Activated T-cell treated with anti-CD3 and anti-CD28 coated beads, Interleukin-2, amount 50 U/mL, for 72 hours (primary cell): ENCODE data around the gene COL4A1. TPM values are rescaled to one million over a fixed set of nuclear protein-coding genes. Genes with fewer than 3 reads are reported as not detected.

Experiments used
- ATAC-seq, 2 donors: fragments of 150-1000 bp; cut with Tn5 transposase; replicated peaks in 1 of 2; 2 replicates each; pipeline ENCODE4 v1.10.0; 2021; ENCODE audit warnings: moderate library complexity in 2 of 2, mild to moderate bottlenecking in 1 of 2
- DNase-seq, 2 donors: peaks; one replicate each; pipeline ENCODE4 v3.0.0; 2021 to 2022; ENCODE audit warnings: mixed read lengths in 1 of 2
- H3K27ac Mint-ChIP-seq: one replicate; pipeline ENCODE4 v1.8.0; 2022; ENCODE audit warnings: mild to moderate bottlenecking, moderate library complexity, mixed read lengths
- H3K27me3 Mint-ChIP-seq: one replicate; pipeline ENCODE4 v1.8.0; 2022; ENCODE audit warnings: low read depth, mixed read lengths
- H3K36me3 Mint-ChIP-seq, 2 donors: one replicate each; pipeline ENCODE4 v1.8.0; 2022; ENCODE audit warnings: mixed read lengths in 2 of 2, mild to moderate bottlenecking in 1 of 2; ENCODE audit not compliant: insufficient read depth in 2 of 2
- H3K4me1 Mint-ChIP-seq: one replicate; pipeline ENCODE4 v1.8.0; 2022; ENCODE audit warnings: low read depth, mixed read lengths
- H3K4me3 Mint-ChIP-seq, 2 donors: one replicate each; pipeline ENCODE4 v1.8.0; 2022; ENCODE audit warnings: mild to moderate bottlenecking in 2 of 2, mixed read lengths in 2 of 2, moderate library complexity in 2 of 2
- H3K9me3 Mint-ChIP-seq, 2 donors: one replicate each; pipeline ENCODE4 v1.8.0; 2022; ENCODE audit warnings: mixed read lengths in 2 of 2
- total RNA-seq, 2 donors: library from RNA; stranded (reverse); gene quantifications; one replicate each; pipeline ENCODE4 v1.2.3, GENCODE V29; 2022

COL4A1 gene
- total RNA-seq, 2 donors from 2014 or later: 0.19 TPM; not detected in 1

DNA sequence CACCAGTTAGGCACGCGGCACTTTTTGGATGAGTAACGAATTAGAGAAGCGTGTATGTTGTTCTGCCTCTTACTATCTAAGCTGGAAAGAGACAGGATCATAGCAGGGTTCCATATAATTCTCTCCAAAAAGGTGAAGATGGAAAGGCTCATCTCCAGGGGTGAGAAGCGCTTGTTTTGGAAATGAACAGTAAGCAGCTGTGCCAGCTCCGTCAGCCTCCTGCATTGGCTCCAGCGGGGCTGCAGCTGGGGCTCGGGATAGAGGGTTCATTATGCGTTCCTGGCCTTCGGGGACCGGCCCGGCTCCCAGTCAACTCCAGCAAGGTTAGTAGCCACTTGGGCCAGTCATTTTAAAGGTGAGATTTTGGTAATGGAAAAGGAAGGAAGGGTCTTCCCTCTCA lies 155.5 kb downstream of the COL4A1 start:
- H3K27ac Mint-ChIP-seq: no peak overlapping the region
- H3K4me1 Mint-ChIP-seq: no peaks in the 10 kb centered on the region
- no peaks in the 10 kb centered on the region for H3K36me3 Mint-ChIP-seq
- H3K27me3 Mint-ChIP-seq: peaks cover 5% of the 10 kb centered on the region
- ATAC-seq: no peak
- H3K9me3 Mint-ChIP-seq: peaks cover 3 to 6% of the 10 kb centered on the region in 2 donors
- DNase-seq: no peak
- no peak overlapping the region for H3K4me3 Mint-ChIP-seq

DNA sequence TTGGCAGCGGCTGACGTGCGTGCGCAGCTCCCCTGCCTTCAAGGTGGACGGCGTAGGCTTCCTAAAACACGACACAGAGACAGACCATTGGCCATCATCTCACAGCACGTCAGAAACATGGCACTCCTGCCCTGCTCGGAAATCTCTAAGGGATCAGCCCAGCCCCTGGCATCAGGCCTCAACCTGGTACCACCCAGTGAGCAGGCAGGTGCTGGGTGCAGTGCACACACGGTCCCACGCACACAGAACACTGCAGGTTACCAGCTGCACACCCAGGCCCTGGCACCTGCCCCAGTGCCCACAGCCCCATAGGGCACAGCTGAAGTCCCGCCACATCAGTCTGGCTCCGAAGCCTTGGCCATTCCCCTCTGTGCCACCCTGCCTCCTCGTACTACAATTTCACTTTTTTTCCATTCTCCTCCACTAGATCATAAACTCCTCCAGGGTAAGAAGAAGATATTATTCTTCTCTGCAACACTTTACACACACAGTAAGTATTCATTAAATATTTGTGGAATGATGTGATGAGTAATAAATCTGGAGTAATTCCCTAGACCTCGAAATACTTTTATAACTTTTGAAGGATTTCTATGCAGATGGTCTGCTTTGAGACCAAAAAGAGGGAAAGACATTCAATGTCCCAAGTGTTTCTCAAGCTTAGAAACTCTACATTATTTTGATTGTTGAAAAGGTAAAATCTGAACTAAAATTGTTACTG lies 156.4 kb downstream of the COL4A1 start:
- no peak overlapping the region for H3K4me3 Mint-ChIP-seq
- no peaks in the 10 kb centered on the region for H3K36me3 Mint-ChIP-seq
- ATAC-seq (no peak), DNase-seq (no peak)
- peaks cover 5% of the 10 kb centered on the region for H3K27me3 Mint-ChIP-seq
- H3K9me3 Mint-ChIP-seq: peaks cover 3 to 6% of the 10 kb centered on the region in 2 donors
- no peaks in the 10 kb centered on the region for H3K4me1 Mint-ChIP-seq
- no peak overlapping the region for H3K27ac Mint-ChIP-seq

DNA sequence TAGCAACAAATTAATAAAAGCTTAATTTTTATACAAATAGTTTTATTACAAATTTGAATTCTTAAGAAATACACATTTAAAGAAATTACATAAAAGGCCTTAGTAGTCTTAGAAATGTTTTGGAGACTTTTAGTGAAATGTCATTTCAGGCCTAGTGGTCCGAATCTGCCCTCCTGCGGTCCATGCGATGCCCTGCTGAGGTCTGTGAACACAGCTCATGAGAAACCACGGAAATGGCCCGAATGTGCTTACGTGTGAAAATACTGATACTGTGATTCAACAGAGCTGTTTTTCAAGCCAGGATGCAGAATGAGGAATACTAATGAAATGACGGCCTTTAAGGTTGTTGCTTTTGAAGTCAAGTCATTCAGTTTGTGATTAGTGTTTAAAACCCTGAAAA lies 157.9 kb downstream of the COL4A1 start:
- H3K4me1 Mint-ChIP-seq: no peaks in the 10 kb centered on the region
- H3K9me3 Mint-ChIP-seq: no peaks in the 10 kb centered on the region
- no peak overlapping the region for H3K4me3 Mint-ChIP-seq
- no peaks in the 10 kb centered on the region for H3K36me3 Mint-ChIP-seq
- no peak for DNase-seq
- peaks cover 5% of the 10 kb centered on the region for H3K27me3 Mint-ChIP-seq
- ATAC-seq: no peak
- H3K27ac Mint-ChIP-seq: no peak overlapping the region

DNA sequence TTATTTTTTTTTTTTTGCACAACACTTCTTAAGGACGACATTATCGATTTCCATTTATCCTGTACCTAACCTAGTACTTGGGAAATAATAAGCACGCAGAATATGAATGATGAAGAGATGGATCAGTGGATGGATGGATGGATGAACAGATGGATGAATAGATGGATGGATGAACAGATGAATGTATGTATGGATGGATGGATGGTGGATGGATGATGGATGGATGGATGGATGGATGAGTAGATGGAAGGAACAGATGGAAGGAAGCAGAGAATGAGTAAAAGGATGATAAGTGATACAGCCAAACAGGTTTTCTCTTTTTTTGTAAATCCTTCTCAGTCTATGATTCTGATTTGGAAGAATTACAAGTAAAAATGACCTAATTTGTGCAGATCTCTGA lies 166.9 kb downstream of the COL4A1 start:
- H3K4me1 Mint-ChIP-seq: peaks cover 11% of the 10 kb centered on the region
- ATAC-seq (no peak), DNase-seq (no peak)
- no peaks in the 10 kb centered on the region for H3K9me3 Mint-ChIP-seq
- H3K4me3 Mint-ChIP-seq: no peak overlapping the region
- peaks cover 51% of the 10 kb centered on the region for H3K27me3 Mint-ChIP-seq
- H3K27ac Mint-ChIP-seq: no peak overlapping the region
- H3K36me3 Mint-ChIP-seq: no peaks in the 10 kb centered on the region

DNA sequence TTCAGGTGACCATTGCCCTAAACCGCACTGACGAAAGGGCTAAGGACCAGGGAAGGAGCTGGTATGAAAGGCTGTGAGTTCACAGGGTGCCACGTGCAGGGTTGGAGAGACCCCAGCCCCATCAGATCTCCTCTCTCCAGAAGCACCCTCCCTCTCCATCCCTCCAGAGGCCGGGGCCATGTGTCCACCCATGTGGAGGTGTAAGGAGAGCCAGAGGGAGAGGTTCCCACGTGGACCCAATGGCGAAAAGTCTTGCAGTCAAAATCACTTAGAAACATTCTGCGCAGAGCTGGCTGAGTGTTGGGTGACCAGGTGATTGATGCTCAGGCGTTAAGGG lies 168.3 kb downstream of the COL4A1 start:
- H3K9me3 Mint-ChIP-seq: no peaks in the 10 kb centered on the region
- peak overlapping the region in 1 of 2 donors; percentile 9 for H3K4me3 Mint-ChIP-seq
- no peak overlapping the region for H3K27ac Mint-ChIP-seq
- peaks cover 53% of the 10 kb centered on the region for H3K27me3 Mint-ChIP-seq
- peaks cover 11% of the 10 kb centered on the region for H3K4me1 Mint-ChIP-seq
- DNase-seq (no peak), ATAC-seq (peak; percentile 11 to 14)
- H3K36me3 Mint-ChIP-seq: no peaks in the 10 kb centered on the region

DNA sequence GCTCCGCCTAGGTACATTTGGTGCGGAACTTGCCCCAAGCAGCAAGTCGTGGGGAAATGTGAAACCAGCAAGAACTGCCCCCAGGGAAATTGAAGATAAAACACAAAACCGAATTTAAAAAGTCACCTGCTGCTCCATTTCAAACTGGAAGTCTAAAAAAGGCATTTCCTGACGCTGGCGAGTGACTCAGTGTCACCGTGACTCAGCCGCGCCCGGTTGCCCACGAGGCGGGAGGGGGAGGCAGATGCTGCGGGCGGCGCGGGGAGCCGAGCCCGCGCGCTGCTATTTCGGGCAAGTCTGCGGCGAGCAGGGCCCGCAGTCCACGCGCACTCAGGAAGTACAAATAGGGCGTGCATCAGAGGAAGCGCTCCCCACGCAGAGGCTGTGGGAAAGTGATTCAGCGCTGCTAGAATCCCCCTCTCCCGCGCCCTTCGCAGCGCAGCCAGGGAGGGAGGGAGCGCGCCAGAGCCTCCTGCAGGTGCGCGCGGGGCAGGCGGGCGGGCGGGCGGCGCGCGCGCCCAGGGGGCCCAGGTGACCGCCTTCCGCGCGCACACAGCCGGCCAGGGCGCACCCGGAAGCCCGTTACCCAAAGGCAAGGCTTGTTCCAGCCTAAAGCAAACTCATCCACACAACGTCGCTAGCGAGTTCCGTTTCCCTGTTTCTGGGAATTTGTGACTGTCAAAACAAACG lies 168.8 kb downstream of the COL4A1 start:
- ATAC-seq: peak; percentile 90 to 91
- peaks cover 11% of the 10 kb centered on the region for H3K4me1 Mint-ChIP-seq
- peaks cover 57% of the 10 kb centered on the region for H3K27me3 Mint-ChIP-seq

DNA sequence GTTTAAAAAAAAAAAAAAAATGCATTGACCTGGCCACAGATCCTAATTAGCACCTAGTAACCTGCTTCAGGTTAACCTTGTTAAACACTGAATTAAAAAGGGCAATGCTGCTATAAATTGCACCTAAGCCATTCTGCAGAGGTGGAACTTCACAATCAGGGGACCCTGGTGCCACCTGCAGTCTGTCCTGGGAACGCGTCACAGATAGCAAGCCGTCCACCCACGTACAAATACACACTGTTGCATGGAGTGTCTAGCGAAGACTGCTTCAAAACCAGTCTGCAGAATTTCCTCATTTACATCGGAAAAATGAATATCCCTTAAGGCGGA lies 169.3 kb downstream of the COL4A1 start:
- DNase-seq (peak; percentile 35 to 41), ATAC-seq (peak; percentile 48 to 57)
- Mint-ChIP-seq H3K4me3 (peak overlapping the region; percentile 78 to 93), H3K4me1 (peaks cover 11% of the 10 kb centered on the region), H3K27me3 (peaks cover 55% of the 10 kb centered on the region), H3K27ac (peak overlapping the region; percentile 35), H3K9me3 (no peaks in the 10 kb centered on the region), H3K36me3 (no peaks in the 10 kb centered on the region)

More for the DNA sequence above, 168.8 kb downstream of the COL4A1 start:
- H3K27ac Mint-ChIP-seq: peak overlapping the region; percentile 35
- H3K9me3 Mint-ChIP-seq: no peaks in the 10 kb centered on the region
- peak overlapping the region; percentile 78 to 93 for H3K4me3 Mint-ChIP-seq
- peak; percentile 79 to 82 for DNase-seq
- H3K36me3 Mint-ChIP-seq: no peaks in the 10 kb centered on the region

DNA sequence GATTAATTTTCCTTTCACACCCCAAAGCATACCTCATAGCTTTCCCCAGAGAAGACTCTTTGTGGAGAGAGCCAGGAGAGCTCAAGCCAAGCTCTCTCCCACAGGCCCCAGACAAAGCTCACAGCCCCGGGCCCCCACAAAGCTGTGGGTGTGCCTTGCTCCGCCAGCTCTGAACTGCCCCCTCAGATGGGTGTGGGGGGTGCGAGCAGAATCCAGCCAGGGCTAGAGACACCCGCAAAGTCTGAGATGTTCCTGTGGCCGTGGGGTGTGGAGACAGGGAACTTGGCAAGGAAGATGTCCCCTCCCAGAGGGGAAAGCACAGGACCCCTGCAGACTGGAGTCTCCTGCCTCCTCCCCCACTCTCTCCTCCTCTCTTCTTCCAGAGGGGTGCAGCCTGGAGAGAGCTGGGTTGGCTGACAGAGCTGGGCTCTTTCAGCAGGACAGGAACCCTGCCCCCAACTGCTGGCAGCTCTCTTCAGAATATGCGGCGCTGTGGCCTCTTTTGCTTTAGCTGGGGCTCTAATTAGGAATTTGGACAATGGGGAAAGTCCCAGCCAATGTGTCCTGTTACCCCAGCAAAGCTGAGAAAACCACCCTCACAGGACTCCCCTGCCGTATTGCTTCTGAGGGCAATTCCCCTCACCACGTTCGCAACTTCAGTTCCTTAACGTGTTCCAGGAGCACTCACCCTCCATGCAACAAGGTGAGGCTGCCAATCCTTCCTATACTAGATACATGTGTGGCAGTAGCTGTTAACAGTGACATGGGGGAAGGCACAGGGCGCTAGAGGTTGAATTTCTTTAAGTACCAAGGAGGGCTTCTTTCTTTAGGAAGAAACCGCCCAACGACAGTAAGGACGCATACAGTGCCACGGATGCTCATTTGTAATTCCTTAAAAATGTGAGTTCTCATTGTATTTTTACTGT lies 170.0 kb downstream of the COL4A1 start:
- Mint-ChIP-seq H3K4me1 (peaks cover 11% of the 10 kb centered on the region), H3K9me3 (no peaks in the 10 kb centered on the region), H3K4me3 (peak overlapping the region; percentile 78 to 93), H3K36me3 (no peaks in the 10 kb centered on the region), H3K27me3 (peaks cover 55% of the 10 kb centered on the region), H3K27ac (no peak overlapping the region)
- DNase-seq: no peak
- ATAC-seq: no peak

DNA sequence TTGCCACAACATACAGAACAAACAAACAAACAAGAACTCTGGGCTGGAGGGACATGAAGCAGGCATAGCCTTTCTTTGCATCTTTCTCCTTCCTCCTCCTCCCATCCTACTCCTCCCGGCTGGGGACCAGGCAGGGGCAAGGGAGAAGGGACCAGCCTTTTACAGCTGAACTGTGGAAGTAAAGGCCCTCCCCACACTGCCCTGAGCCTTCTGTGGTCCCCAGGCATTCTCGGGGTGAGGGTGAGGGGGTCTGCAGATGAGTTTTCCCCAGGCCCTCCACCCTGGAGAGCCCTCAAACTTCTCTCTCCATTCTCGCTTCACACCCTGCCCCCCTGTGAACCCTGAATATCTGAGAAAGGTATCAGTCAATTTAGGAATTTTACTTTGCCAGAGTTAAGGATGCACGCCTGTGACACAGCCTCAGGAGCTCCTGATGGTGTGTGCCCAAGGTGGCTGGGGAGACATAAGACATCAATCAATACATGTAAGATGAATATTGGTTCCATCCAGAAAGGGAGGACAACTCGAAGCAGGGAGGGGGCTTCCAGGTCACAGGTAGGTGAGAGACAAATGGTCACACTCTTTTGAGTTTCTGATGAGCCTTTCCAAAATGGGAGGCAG lies 170.9 kb downstream of the COL4A1 start:
- Mint-ChIP-seq H3K27ac (no peak overlapping the region), H3K4me1 (peaks cover 11% of the 10 kb centered on the region), H3K4me3 (no peak overlapping the region), H3K9me3 (no peaks in the 10 kb centered on the region), H3K36me3 (no peaks in the 10 kb centered on the region), H3K27me3 (peaks cover 48% of the 10 kb centered on the region)
- no peak for DNase-seq
- ATAC-seq: no peak

DNA sequence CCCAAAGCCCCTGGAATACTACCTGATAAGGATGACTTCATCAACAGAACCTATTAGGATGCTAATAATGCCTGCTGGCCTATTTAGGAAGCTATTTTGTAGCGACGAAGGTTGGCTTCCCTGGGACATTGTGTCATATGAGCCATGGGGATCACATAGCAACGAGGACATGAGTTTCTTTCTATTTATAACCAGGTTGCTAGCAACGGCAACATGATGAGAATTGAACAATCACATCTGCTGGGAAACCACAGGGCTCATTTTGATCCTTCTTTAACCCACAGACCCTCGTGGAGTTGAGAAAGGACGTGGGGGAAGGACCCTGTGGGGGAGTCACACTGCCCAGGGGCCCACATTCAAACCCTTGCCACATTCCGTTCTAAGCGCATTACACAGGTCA lies 172.2 kb downstream of the COL4A1 start:
- no peak for ATAC-seq
- peaks cover 42% of the 10 kb centered on the region for H3K27me3 Mint-ChIP-seq
- no peaks in the 10 kb centered on the region for H3K9me3 Mint-ChIP-seq
- DNase-seq: no peak
- no peaks in the 10 kb centered on the region for H3K36me3 Mint-ChIP-seq
- H3K4me1 Mint-ChIP-seq: peaks cover 11% of the 10 kb centered on the region
- no peak overlapping the region for H3K27ac Mint-ChIP-seq
- no peak overlapping the region for H3K4me3 Mint-ChIP-seq

DNA sequence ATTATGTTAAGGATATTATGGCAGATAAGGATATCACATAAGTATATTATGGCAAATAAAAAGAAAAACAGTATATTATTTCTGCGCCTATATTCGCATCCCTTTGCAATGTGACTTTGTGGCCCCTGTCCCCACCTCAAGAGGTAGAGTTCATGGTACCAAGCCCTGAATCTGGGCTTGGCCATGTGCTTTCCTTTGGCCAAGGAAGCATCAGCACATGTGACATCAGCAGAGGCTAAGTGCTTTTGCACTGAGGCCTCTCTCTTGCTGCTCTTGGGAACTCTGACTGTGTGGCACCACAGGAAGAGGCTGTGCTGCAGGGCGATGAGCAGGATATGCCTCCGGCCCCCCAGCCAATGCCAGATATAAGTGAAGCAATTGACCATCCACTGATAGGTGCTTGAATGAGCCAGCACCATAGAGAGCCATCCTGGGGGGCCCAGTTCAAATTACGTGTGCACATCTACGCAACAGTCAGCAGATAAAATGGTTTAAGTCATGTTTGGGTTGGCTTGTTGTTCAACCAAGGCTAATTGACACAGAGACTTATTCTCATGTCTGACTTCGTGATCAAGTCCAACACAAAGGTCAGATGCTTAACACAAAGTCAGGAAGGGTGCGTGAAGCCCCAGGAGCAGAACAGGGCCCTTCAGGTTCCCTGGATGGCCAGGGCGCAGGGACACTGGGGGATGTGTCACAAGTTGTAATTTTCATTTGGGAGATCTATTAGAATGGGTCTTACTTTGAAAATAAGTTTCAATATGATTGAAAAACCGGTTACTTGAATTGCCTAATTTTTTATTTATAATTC lies 173.3 kb downstream of the COL4A1 start:
- ATAC-seq (no peak), DNase-seq (no peak)
- no peaks in the 10 kb centered on the region for H3K9me3 Mint-ChIP-seq
- peaks cover 31% of the 10 kb centered on the region for H3K27me3 Mint-ChIP-seq
- H3K4me3 Mint-ChIP-seq: no peak overlapping the region
- H3K27ac Mint-ChIP-seq: no peak overlapping the region
- peaks cover 11% of the 10 kb centered on the region for H3K4me1 Mint-ChIP-seq
- H3K36me3 Mint-ChIP-seq: no peaks in the 10 kb centered on the region

DNA sequence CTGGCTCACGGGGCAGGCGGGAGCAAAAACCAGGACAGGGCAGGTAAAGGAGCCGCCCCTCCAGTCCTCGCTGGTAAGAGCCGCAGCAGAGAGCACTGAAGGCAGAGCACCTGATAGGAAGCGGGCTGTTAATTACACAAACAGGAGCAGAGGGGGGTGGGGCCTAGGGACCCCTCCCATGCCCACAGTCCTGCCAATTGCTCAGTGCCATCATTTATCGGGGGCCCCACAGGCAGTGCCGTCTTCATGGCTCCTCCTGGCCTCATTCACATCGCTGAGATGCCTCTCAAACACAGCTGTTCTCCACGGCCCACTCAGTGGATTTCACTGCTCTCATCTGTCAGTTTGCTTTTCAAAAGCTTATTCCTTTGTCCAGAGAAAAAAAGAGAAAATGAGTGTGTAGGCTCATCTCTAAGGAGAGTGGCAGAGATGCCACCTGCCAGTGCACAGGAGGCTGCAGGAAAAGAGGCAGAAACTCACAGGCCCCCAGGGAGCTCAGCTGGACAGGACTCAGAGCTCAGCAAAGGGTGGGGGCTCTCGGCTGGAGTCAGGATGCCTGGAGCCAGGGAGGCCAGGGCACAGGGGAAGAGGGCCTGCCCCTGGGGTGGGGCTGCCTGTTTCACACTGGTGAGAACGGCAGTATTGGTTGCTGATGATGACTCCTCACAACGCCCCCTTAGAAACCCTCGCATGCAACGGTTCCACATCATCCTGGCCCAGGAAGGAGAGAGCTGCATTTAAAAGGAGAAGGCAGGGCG lies 174.6 kb downstream of the COL4A1 start:
- no peak for ATAC-seq
- H3K36me3 Mint-ChIP-seq: no peaks in the 10 kb centered on the region
- H3K27ac Mint-ChIP-seq: no peak overlapping the region
- peaks cover 31% of the 10 kb centered on the region for H3K27me3 Mint-ChIP-seq
- no peak overlapping the region for H3K4me3 Mint-ChIP-seq
- peaks cover 4% of the 10 kb centered on the region for H3K4me1 Mint-ChIP-seq
- H3K9me3 Mint-ChIP-seq: no peaks in the 10 kb centered on the region
- no peak for DNase-seq
